Stimulated activated CD8-positive, alpha-beta memory T cell treated with anti-CD3 and anti-CD28 coated beads, Interleukin-4, amount 100 ng/mL, for 1 hour (primary cell): ENCODE results near the gene SNRNP25.

Experiments used
- DNase-seq, 2 donors: peaks; one replicate each; pipeline ENCODE4 v3.0.0-alpha.2; 2020; ENCODE audit warnings: low read depth in 2 of 2, low spot score in 1 of 2

The SNRNP25 gene

DNA sequence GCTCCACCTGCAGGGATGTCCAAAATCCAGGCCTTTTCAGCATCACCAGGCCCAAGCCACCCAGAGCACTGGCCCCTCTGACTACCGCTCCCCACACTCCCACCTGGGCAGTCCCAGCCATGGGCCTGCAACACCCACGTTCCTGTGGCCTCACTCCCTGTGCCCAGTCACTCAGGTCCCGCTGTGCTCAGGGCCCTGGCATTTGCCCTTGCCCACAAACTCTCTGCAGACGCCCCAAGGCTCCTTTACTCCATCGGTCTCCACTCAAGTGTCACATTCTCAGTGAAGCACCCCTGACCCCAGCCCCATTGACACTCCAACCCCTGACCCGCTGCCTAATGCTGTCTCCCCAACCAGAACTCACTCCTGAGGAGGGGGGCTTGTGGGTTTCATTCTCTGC is 48.0 kb downstream of the SNRNP25 start:
- no peak for DNase-seq

GRCh38 chr16:102060-102855 is 48.6 kb downstream of the SNRNP25 start:
- DNase-seq = no peak

- DNase-seq = no peak
Measured at GRCh38 chr16:104355-104754, 50.7 kb downstream of the SNRNP25 start.

GRCh38 chr16:104928-105327 is 51.3 kb downstream of the SNRNP25 start:
- DNase-seq = no peak

DNA sequence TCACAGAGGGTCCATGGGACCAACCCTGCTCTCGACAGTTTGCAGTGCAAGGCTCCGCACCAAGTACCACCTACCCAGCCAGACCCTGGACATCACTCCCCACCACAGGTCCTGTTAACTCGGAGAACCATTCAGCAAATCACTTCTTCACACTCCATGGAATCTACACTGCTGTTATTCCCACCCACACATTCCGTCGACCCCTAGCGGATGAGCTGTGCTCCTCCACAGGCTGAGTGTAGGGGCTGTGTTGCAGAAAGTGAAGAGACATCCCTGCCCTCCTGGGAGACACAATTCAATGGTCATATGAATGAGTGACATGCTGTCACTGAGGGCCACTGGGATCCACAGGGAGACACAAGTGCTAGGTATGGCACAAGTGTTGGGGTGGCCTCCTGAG is 51.9 kb downstream of the SNRNP25 start:
- no peak for DNase-seq

GRCh38 chr16:106623-107324 is 53.1 kb downstream of the SNRNP25 start:
- DNase-seq = peak in 1 of 2 donors; percentile 40
